Measurements from ENCODE around the gene BMPR2. TPM values are rescaled to one million over a fixed set of nuclear protein-coding genes. Genes with fewer than 3 reads are reported as not detected.

BMPR2 gene
- total and polyA plus RNA-seq, 2 of the 8 experiments (the other 6 are each of a cell fraction or from before 2014, with no cell fraction given), result 5.5 to 19.8 TPM

GRCh38 chr2:202376460-202377206 is 506 bp downstream of the BMPR2 start (continued):
- TF ChIP-seq SAP30 (IDR thresholded peaks at IDR 0.05; ENCODE audit: insufficient read depth, insufficient replicate concordance, low read length), result peak; percentile 52
- no peak for TF ChIP-seq GABPA (IDR thresholded peaks at IDR 0.05; ENCODE audit: borderline replicate concordance, insufficient read depth, low read length)
- no peak for TF ChIP-seq CHD7 (IDR thresholded peaks at IDR 0.05; ENCODE audit: insufficient replicate concordance, low read length)
- no peak for TF ChIP-seq TBP (IDR thresholded peaks at IDR 0.05; ENCODE audit: low read depth, low read length)
- TF ChIP-seq HDAC2 (IDR thresholded peaks at IDR 0.05; ENCODE audit: borderline replicate concordance in 1 of 2, low read depth in 2 of 2, low read length in 2 of 2), result 0 out of 4 replicates have a peak, but pooled peaks of 1 of the 2 experiments have one; percentile 20
- no peak for TF ChIP-seq TAF7 (optimal IDR thresholded peaks at IDR 0.05; ENCODE audit: borderline replicate concordance, low read depth, low read length)
- no peak for TF ChIP-seq HDAC6 (IDR thresholded peaks at IDR 0.05; ENCODE audit: low read depth, low read length)
- no peak for TF ChIP-seq SP1 (IDR thresholded peaks at IDR 0.05; ENCODE audit: low read depth, low read length)
- TF ChIP-seq NANOG (IDR thresholded peaks at IDR 0.05; ENCODE audit: insufficient read depth, low read depth, low read length, poor library complexity, severe bottlenecking), result no peak
